Limb (tissue), 2 donors: ENCODE data around the gene AGER.
"Not testable (repeated sequence)": the region's sequence is repeated elsewhere in the genome, so short reads cannot be mapped to it uniquely, and the experiment has no call there.

Source experiments
- DNase-seq, 2 donors: peaks; one replicate each; pipeline ENCODE4 v3.0.0-alpha.2; 2016; ENCODE audit errors: extremely low spot score in 2 of 2

Gene AGER

DNA sequence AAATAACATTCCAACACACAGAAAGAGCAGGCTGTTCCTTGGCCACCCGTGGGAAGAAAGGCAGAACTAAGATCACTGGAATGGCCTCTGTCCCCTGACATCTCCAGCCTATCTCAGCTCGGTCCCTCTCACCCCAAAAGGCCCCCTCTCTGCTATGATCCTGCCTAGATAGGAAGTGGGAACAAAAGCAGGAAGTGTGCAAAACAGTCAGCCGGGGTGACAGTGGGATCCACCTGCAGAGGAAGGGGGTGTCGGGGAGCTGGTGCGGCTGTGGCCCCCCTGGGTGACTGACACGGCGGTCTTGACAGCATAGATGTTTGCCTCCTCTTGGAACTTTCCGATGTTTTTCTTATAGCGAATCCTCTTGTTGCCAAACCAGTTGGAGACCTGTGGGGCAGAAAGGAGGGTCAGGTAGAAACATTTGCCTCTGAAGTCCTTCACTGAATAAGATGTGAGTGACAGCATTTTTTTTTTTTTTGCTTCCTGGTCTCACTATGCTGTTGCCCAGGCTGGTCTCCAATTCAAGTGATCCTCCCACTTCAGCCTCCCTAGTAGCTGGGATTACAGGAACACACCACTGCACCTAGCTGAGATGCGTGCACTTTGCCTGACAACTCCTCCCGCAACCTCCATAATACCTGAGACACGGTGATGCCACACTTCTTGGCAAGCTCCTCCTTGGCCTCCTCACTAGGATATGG lies 3.1 kb upstream of the AGER start:
- no peak for DNase-seq

DNA sequence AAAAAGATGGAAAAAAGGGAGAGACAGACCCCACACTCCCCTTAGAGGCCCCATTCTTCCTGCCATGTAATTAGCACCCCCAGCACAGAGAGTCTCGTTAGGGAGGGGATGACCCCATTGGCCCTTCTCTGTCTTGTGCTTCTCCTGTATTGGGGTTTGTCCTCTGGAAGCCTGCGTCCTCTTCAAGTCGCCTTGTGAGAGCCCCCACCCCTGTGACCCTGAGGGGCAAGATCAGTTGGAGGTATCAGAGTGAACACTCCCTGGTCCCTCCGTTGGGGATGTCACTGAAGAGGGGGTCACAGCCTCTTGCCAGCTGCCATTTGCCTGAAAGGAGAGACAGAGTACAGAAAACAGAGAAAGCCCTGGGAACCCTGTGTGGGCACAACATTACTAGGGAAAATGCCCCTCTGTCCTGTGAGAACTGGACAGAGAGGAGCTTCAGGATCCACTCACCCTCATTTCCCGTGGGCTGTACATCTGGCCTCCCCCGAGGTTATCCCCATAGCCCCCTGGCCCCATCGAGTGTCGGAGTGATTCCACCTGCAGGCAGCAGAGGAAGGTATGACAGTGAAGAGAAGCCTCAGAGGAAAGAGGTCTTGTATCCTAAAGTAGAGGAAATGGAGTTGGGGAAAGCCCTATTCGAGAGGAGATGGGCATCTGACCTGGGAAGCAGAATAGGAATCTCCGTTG lies 2.2 kb upstream of the AGER start:
- DNase-seq = not testable (repeated sequence)

DNA sequence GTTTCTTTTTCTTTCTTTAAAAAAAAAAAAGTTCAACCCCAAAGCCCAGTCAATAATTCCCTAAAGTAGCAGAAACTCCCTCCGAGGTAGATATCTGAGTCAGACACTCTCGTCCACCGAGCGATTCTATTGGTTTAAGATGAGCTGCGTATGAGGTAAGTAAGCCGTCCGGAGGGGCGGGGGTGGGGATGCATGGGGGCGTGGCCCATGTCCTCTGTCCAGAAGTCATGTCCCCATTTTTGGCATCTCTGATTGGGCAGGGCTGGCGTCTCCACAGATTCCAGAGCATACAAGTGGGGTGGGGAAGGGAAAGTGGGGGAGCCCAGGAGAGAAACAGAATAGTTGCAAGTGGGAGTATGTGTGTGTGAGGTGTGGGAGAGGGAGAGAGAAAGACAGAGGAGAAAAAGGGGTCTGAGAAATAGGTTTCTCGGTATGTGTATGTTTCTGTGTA lies 1.7 kb upstream of the AGER start:
- DNase-seq = peak in 1 of 2 donors; percentile 51

DNA sequence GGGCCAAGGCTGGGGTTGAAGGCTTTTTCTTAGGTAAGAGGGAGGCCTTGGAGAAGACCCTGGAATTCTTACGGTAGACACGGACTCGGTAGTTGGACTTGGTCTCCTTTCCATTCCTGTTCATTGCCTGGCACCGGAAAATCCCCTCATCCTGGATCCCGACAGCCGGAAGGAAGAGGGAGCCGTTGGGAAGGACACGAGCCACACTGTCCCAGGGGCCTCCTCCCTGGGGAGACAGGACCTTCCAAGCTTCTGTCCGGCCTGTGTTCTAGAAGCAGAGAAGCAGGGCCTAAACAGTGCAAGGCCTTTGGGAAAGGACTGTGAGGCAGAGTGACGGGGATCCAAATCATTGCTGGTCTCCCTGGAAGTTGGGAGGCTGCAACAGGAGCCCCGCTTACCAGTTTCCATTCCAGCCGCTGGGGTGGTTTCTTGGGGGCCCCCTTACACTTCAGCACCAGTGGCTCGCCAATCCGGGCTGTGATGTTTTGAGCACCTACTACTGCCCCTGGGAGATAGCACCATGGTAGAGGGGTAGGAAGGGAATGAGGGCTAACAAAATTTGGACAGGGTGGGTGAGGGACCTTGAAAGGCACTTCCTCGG lies 470 bp downstream of the AGER start:
- DNase-seq = no peak

DNA sequence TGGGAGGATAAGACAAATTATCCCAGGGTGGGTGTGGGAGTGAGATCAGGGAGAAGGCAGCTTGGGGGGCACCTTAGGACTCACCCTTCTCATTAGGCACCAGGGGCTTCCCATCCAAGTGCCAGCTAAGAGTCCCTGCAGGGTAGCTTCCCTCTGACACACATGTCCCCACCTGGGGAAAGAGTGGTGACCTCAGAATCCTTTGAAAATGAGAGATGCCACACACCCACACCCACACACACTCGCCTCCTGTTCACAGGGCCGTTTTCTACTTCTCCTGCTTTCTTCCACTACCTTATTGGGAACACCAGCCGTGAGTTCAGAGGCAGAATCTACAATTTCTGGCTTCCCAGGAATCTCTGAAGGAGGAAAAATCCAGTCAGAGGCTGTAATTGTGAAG lies 1.0 kb downstream of the AGER start:
- DNase-seq = no peak

DNA sequence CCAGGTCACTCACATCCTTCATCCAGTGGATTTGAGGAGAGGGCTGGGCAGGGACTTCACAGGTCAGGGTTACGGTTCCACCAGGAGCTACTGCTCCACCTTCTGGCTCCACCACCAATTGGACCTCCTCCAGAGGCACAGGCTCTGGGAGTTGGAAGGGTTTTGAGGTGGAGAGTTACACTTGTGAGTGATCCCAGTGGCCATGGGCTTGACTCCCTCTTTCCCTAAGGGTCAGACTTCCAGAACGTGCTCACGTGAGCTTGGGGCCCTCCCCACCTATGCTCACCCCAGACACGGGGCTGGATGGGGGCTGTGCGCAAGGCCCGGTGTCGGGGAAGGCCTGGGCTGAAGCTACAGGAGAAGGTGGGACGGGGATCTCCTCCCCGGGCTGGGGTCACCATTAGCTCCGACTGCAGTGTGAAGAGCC lies 1.5 kb downstream of the AGER start:
- peak in 1 of 2 donors; percentile 19 for DNase-seq

DNA sequence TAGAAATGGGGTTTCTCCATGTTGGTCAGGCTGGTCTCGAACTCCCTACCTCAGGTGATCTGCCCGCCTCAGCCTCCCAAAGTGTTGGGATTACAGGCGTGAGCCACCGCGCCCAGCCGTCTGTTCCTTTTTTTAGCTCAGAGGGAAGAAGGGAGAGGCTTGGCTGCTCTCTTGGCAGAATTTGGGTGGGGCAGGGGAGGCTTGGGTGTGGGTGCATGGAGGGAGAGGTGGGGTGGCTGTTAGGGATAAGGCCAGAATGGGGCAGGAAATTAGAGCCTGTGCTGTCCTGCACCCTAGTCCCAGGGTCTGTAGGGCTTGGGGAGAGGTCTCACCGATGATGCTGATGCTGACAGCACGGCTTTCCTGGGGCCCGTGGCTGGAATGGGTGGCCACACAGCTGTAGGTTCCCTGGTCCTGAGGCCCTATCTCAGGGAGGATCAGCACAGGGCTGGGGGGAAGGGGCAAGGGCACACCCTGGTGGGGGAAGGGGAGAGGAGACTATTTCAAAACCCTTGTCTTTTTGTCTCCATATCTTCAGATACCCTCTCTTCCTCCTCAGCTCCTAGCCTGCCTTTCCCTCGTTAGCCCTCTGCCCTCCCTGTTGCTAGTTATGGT lies 2.0 kb downstream of the AGER start:
- peak in 1 of 2 donors; percentile 21 for DNase-seq

DNA sequence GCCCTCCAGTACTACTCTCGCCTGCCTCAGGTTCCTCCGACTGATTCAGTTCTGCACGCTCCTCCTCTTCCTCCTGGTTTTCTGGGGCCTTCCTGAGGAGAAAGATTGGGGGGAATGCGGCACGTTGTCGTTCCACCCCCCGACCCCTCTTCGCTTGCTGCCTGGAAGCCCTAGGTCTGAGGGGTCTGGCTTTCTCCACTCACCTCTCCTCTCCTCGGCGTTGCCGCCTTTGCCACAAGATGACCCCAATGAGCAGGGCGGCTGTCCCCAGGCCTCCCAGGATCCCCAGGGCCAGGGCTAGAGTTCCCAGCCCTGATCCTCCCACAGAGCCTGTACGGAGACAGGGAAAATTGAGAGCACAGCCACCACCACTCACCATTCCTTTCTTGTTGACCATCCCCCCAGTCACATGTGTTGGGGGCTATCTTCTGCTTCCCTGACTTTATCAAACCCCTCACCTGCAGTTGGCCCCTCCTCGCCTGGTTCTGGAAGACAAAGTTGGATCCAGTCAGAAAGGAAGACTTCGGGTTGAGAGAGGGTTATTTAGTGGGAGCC lies 2.8 kb downstream of the AGER start:
- peak in 1 of 2 donors; percentile 23 for DNase-seq

DNA sequence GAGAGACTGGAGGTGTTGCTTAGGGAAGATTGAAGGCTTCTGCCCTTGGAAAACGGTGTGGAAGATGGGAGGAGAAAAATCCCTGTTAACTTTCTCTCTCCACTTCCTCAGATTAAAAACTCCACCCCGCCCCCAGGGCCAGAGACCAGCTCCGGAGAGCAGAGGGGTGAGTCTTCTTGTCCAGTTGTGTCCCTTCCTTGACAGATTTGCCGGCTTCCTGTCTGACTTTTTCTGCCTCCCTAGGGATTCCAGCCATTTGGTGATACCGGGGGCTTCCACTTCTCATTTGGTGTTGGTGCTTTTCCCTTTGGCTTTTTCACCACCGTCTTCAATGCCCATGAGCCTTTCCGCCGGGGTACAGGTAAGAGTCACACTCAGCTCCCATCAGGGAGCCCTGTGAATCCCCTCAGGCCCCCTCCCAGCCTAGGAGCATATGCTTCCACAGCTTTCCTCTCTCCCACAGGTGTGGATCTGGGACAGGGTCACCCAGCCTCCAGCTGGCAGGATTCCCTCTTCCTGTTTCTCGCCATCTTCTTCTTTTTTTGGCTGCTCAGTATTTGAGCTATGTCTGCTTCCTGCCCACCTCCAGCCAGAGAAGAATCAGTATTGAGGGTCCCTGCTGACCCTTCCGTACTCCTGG lies 4.2 kb downstream of the AGER start:
- DNase-seq = no peak

DNA sequence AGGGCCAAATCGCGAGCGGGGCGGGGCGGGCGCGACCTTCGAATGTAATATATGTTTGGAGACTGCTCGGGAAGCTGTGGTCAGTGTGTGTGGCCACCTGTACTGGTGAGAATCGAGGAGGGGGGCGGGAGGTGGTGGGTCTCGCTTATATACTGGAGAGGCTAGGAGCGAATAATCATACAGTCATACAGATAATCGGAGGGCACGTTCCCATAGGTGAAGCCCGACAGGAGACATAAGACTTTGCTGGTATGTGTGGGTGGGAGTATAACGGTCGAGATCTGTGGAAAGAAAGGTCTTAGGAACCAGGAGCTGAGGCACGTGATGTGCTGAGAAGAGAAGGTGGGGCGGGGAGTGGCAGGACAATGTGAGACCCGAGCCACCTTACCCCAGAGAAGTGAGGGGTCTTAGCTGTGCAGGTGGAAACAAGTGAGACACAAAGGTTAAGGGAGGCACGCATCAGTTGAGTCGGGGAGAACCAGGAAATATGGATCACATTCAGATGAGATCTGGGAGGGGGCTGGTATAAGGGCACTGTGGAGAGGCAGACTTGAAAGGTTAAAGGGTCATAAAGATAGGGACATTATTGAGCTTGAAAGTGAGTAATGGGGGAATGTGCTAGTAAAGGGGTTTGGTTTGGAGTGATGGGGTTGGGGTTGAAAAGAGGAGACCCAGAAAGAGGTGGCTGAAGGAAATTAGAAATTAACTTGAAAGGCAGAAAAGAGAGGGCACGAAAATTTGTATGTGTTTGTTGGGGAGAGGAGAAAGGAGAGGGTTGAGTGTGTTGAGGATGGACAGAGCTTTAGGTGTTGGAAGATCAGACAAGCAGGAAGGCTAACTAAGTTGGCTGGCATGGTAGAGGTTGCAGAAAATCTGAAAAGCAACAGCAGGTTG lies 5.3 kb downstream of the AGER start:
- DNase-seq = no peak

DNA sequence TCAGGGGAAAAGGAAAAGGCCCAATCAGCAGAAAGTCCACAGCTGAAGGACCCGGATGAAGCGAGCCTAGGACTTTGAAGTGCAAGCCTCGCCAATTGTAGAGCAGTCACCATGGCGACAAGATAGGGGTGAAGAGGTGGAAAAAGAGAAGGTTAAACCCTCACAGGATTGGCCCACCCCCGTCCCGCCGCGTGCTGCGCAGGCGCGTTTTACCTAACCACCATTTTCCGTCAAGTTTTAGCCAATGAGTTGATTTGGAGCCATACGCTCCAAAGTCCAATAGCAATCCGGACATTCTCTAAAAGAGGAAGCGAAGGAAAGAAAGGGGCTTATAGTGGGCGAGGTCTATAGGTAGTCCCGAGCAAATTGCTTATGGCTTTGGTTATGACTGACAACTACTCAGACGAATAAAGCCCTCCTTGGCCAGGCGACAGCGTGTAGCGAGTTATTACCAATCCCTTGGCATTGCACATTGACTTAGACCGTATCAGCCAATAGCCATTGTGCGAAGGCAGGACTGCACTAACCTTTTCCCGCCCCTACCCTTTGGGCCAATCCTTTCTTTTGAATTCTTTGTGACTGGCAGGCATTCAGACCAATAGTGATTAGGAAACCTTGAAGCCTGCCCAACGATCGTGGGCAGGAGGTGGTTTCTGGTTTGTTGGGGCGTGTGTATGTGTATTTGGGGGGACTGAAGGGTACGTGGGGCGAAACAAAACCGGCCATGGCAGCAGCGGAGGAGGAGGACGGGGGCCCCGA lies 6.1 kb downstream of the AGER start, which contains the start of gene RNF5:
TSS of gene RNF5 (plus strand) at position 618 of the 759 bp plus-strand sequence. CDS start at position 725, 107 bp downstream.
- DNase-seq = peak; percentile 97 to 100

DNA sequence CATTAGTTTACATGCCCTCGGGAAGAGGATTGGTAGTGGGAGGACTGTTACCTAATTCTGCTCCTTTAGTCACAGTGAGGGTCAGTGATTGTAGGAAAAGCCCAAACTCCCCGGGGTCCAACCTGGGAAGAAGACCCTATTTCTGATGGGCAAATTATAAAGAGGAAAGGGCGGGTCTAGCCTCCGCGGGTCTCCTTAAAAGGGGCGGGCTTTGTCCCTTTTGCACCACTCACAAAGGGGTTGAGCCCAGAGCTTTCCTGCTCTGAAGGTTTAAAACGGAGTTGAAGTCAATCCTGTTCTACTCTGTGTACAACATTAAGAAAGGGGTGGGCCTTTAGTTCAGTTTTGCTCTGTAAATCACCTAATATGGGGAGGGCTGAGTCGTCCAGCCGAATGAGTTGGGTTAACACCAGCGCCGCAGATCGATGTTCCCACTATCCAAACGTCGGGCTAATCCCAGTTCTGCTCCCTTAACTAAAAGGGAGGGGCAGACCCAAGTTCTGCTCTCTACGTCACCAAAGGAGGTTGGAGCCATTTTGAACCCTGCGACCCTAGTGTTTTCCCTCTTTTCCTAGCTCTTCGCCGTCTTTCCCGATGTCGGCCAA lies 6.8 kb downstream of the AGER start:
- DNase-seq = peak in 1 of 2 donors; percentile 71

DNA sequence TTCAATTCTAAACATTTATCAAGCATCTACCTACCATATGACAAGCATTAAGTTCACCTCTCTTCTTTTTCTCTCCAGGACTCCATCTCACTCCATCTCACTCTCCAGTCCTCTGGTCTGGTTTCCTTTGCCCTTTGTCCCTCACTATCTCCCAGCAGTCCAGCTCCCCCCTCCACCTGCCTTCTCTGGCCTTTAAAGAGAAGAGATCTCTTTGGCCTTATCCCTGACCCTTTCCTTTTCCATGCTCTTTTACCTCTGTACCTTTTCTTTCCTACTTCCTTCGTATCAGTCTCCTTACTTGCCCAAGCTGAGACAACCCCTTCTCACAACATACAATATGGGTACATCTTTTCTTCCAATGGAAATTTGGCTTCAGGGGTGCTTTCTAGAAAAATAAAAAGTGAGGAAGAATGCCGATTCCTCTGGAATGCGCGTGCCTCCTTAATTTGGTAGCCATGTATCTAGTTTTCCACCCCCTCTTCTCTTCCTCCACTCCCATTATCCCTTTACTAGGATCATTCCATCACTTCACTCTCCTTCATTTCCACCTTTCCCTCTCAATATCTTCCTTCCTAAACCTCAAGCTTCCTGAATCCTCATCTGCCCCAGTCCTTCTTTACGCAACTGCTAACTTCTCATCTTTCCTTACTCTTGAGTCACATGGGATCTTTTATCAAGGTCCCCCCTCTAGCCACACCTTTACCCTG lies 7.4 kb downstream of the AGER start:
- DNase-seq = peak in 1 of 2 donors; percentile 23

DNA sequence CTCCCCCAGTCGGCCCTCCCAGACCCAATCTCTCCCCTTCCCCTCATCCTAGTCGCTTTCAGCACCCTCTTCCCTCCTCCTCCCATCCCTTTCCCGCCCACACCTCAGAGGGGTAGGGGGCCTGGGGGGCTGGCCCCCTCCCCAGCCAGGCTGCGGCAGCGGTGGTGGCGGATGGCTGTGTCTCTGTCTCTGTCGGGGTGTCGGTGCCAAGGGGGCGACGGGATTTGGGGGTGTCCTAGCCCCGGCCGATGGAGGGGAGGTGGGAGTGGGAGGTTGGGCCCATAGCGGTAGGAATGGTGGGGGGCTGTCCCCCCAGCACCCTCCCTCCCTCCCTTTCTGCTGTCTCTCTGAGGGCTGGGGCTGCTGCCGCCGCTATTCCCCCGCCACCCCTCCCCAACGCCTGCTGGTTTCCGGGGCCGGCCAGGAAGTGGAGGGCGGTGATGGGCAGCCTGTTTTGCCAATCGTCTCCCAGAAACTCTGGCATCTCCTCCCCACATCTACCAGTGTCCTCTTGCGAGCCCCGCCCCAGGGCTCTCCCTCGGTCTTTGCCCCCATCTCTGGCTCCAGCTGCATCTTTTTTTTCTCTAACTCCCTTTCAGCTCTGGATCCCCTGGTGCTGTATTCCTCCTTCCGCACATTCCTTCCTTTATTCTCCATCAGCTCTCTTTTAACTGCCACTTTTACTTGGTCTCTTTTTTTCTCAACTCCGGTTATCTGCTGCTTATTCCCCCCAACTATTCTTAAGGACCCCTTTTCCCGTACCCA lies 8.2 kb downstream of the AGER start, which contains the start of gene AGPAT1:
TSS of gene AGPAT1 (minus strand) at position 374 of the 765 bp plus-strand sequence. CDS start 4,588 bp downstream, outside the sequence.
- DNase-seq = peak; percentile 95 to 99

DNA sequence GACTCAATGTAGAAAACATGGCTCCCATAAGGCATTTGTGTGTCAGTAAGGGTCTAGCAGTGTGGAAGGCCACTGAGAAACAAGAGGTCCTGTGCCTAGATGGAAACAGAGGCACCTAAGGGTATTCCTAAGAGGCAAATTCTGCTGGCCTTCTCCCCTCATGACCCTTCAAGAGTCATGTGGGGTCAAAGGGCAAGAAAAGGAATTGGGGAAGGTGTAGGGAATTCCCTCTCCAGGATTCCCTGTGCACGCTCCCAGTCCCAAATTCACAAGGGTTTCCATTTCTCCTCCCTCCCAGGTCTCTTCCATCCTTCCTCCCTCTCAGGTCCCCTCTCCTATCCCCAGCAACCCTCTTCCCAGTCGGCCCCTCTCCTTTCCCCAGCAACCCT lies 8.7 kb downstream of the AGER start:
- no peak for DNase-seq

DNA sequence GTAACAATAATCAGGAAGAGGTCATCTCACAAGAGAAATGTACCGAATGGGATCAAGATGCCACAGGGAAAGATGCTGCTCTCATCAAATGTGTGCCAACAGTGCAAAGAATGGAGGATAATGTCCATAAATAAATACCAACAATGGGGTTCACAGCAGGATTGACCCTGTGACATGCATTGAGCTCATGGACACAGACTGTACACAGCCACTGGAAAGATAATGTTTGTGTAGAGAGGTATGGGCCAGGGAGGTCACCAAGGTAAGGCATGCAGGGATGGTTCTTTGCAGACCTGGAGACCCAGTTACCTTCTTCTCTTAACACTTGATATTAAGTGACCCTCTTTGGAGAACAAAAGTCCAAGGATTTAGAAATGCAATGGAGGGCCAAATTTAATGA lies 9.6 kb downstream of the AGER start:
- no peak for DNase-seq

DNA sequence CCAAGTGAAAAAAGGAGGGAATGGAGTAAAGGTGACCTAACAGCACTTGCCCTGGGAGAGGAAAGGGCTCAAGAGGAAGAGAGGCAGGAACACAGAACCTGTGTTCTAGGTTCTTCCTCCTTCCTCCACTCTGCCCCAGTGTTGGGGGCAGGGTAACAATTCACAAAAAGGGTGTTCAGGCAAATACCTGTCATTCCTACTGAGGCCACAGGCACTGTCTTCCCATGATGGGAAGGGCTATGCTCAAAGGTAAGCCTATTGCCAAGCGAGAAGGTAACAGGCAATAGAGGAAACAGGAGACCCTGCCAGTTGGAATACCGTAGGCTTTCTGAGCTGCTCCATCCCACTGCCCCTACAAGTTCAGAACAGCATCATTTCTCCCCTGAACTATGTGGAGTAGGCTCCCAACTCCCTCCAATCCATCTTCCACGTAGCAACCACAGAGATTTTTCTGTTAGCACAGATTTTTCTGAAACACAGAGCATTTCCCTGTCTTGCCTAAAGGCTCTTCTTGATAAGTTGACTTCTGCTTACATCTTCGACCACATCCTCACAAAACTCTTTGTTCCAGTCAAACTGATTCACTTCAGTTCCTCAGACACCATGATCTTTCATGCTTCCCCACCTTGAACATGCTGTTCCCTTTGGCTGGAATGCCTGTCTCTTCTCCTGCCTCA lies 10.9 kb downstream of the AGER start:
- DNase-seq = no peak
